ENCODE data around the gene ASIC3. TPM values are rescaled to one million over a fixed set of nuclear protein-coding genes. Genes with fewer than 3 reads are reported as not detected.

The ASIC3 gene
- total and polyA plus RNA-seq, 2 donors (not counting 3 experiments of a cell fraction or from before 2014, with no cell fraction given): 0.69 to 0.70 TPM

DNA sequence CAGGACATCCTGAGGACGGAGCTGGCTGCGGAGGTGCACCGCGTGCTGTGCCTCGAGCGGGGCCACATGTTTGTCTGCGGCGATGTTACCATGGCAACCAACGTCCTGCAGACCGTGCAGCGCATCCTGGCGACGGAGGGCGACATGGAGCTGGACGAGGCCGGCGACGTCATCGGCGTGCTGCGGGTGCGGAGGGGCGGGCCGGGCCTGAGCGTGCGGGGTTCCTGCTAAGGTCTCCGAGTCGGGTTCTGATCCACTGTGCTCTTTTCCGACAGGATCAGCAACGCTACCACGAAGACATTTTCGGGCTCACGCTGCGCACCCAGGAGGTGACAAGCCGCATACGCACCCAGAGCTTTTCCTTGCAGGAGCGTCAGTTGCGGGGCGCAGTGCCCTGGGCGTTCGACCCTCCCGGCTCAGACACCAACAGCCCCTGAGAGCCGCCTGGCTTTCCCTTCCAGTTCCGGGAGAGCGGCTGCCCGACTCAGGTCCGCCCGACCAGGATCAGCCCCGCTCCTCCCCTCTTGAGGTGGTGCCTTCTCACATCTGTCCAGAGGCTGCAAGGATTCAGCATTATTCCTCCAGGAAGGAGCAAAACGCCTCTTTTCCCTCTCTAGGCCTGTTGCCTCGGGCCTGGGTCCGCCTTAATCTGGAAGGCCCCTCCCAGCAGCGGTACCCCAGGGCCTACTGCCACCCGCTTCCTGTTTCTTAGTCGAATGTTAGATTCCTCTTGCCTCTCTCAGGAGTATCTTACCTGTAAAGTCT lies 34.4 kb upstream of the ASIC3 start:
- DNase-seq (ENCODE audit: low read depth, low spot score): no peak
- ChIA-PET POLR2A (no interaction called here), CTCF (interaction anchor here (0.8 to 4.0 kb wide), 3 partner anchors 28 to 116 kb away, joined by 3 to 18 read pairs (median 11); no protein-coding TSS in a partner anchor)

More for the DNA sequence above, 34.4 kb upstream of the ASIC3 start:
- no peak overlapping the region for H3K4me2 ChIP-seq (ENCODE audit: insufficient read depth, low read length)
- TF ChIP-seq POLR2A (IDR thresholded peaks at IDR 0.05; ENCODE audit: low read depth, low read length) (no peak), MYC (IDR thresholded peaks at IDR 0.05; ENCODE audit: low read depth, low read length) (no peak), POLR2AphosphoS5 (IDR thresholded peaks at IDR 0.05; ENCODE audit: insufficient read depth, low read depth, low read length) (no peak), EZH2 (IDR thresholded peaks at IDR 0.05; ENCODE audit: borderline replicate concordance, low read depth, low read length, severe bottlenecking) (no peak), GATA2 (IDR thresholded peaks at IDR 0.05; ENCODE audit: insufficient read depth, insufficient read length, low read depth, low read length) (no peak), JUN (IDR thresholded peaks at IDR 0.05; ENCODE audit: borderline replicate concordance, insufficient read depth, insufficient read length, low read depth) (no peak)
- TF ChIP-seq, protein P1, sequence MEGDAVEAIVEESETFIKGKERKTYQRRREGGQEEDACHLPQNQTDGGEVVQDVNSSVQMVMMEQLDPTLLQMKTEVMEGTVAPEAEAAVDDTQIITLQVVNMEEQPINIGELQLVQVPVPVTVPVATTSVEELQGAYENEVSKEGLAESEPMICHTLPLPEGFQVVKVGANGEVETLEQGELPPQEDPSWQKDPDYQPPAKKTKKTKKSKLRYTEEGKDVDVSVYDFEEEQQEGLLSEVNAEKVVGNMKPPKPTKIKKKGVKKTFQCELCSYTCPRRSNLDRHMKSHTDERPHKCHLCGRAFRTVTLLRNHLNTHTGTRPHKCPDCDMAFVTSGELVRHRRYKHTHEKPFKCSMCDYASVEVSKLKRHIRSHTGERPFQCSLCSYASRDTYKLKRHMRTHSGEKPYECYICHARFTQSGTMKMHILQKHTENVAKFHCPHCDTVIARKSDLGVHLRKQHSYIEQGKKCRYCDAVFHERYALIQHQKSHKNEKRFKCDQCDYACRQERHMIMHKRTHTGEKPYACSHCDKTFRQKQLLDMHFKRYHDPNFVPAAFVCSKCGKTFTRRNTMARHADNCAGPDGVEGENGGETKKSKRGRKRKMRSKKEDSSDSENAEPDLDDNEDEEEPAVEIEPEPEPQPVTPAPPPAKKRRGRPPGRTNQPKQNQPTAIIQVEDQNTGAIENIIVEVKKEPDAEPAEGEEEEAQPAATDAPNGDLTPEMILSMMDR (IDR thresholded peaks at IDR 0.05; ENCODE audit: extremely low read depth in 1 of 2, insufficient read depth in 1 of 2, low read depth in 1 of 2, low read length in 2 of 2): no peak
- TF ChIP-seq, protein P2, sequence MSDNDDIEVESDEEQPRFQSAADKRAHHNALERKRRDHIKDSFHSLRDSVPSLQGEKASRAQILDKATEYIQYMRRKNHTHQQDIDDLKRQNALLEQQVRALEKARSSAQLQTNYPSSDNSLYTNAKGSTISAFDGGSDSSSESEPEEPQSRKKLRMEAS (IDR thresholded peaks at IDR 0.05; ENCODE audit: insufficient read depth, insufficient read length): no peak
- no peaks in the 10 kb centered on the region for H4K20me1 ChIP-seq (replicated peaks; ENCODE audit: control insufficient read depth, extremely low read depth, insufficient read depth, low read length)
- intact Hi-C loops (cut with micrococcal nuclease): no loop called here
- H3K9me1 ChIP-seq (replicated peaks; ENCODE audit: control insufficient read depth, extremely low read depth, insufficient read depth, low read length): no peaks in the 10 kb centered on the region
- H3K27me3 ChIP-seq (ENCODE audit: control insufficient read depth in 2 of 2, insufficient read depth in 2 of 2, low read length in 2 of 2): no peaks in the 10 kb centered on the region
- no peak for FAIRE-seq
- dilution Hi-C loops (cut with MboI; ENCODE audit: extremely low pct_ligation_motif_present, low sequenced_read_pairs): no loop called here
- BruUV-seq (replicated peaks): TSS peak; percentile 74
- H3K4me3 ChIP-seq (replicated peaks in 1 of 3; ENCODE audit: insufficient read depth in 1 of 3, low read depth in 1 of 3, low read length in 3 of 3): no peak overlapping the region
- H3K27ac ChIP-seq (ENCODE audit: insufficient read depth, low read depth, low read length): no peak overlapping the region
- H3K9me3 ChIP-seq (replicated peaks; ENCODE audit: control insufficient read depth, insufficient read depth, low read length): no peaks in the 10 kb centered on the region
- H3K4me1 ChIP-seq (ENCODE audit: control insufficient read depth, extremely low read depth, insufficient read depth, low read length): peaks cover 14% of the 10 kb centered on the region
- H2AFZ ChIP-seq (ENCODE audit: low read depth, low read length): no peak overlapping the region
- H3K36me3 ChIP-seq (ENCODE audit: control insufficient read depth in 2 of 2, extremely low read depth in 1 of 2, insufficient read depth in 2 of 2, low read length in 2 of 2): peaks cover 0 to 21% of the 10 kb centered on the region in 2 experiments
- no peaks in the 10 kb centered on the region for H3K79me2 ChIP-seq (ENCODE audit: control insufficient read depth, insufficient read depth, low read length)
- H3K9ac ChIP-seq (replicated peaks; ENCODE audit: extremely low read depth, insufficient read depth, low read length): no peak overlapping the region

Measured in endothelial cell of umbilical vein (primary cell).